HCT116 (cell line): ENCODE results near the gene STMP1.

Source experiments
- CTCF ChIP-seq, 3 experiments: fragments of 200-600 bp in 1 of 3; sonication (generic) in 1 of 3; IDR thresholded peaks in 2 of 3; conservative IDR thresholded peaks in 1 of 3; 2 replicates each; pipeline ENCODE4 v1.5.1; 2012 to 2017; ENCODE audit warnings: low read depth in 2 of 3, low read length in 2 of 3, antibody characterized with exemption in 1 of 3, borderline replicate concordance in 1 of 3, control low read depth in 1 of 3, mild to moderate bottlenecking in 1 of 3, mixed read lengths in 1 of 3, mixed run types in 1 of 3, moderate library complexity in 1 of 3; ENCODE audit not compliant: insufficient read depth in 1 of 3
- ELF1 ChIP-seq: IDR thresholded peaks from 2 replicates; pipeline ENCODE4 v1.6.1; 2012; ENCODE audit warnings: low read depth, borderline replicate concordance
- EZH2 ChIP-seq: fragments of 200-600 bp; sonication (generic); IDR thresholded peaks from 2 replicates; pipeline ENCODE4 v1.6.1; 2017; ENCODE audit warnings: antibody characterized with exemption, mixed run types
- FOSL1 ChIP-seq: IDR thresholded peaks from 2 replicates; pipeline ENCODE4 v1.6.1; 2012; ENCODE audit warnings: low read depth
- MAX ChIP-seq: IDR thresholded peaks from 2 replicates; pipeline ENCODE4 v1.6.1; 2012
- POLR2A ChIP-seq: IDR thresholded peaks from 2 replicates; pipeline ENCODE4 v1.7.0; 2011; ENCODE audit warnings: borderline replicate concordance; ENCODE audit not compliant: insufficient read depth, insufficient read length; ENCODE audit errors: extremely low read depth
- POLR2AphosphoS5 ChIP-seq: IDR thresholded peaks from 2 replicates; pipeline ENCODE4 v1.6.1; 2011; ENCODE audit warnings: mild to moderate bottlenecking, low read depth, low read length, moderate library complexity
- RAD21 ChIP-seq: IDR thresholded peaks from 2 replicates; pipeline ENCODE4 v1.6.1; 2012; ENCODE audit warnings: low read depth, mild to moderate bottlenecking
- REST ChIP-seq: IDR thresholded peaks from 2 replicates; pipeline ENCODE4 v1.6.1; 2012; ENCODE audit warnings: low read depth
- SIN3A ChIP-seq: IDR thresholded peaks from 2 replicates; pipeline ENCODE4 v1.6.1; 2012; ENCODE audit warnings: low read depth
- SP1 ChIP-seq: IDR thresholded peaks from 2 replicates; pipeline ENCODE4 v1.6.1; 2012; ENCODE audit warnings: low read depth
- YY1 ChIP-seq: IDR thresholded peaks from 2 replicates; pipeline ENCODE4 v1.6.1; 2011; ENCODE audit warnings: low read length, low read depth, moderate library complexity, mild to moderate bottlenecking; ENCODE audit not compliant: insufficient replicate concordance; ENCODE audit errors: extremely low read depth
- ZBTB33 ChIP-seq: IDR thresholded peaks from 2 replicates; pipeline ENCODE4 v1.6.1; 2011; ENCODE audit warnings: mild to moderate bottlenecking, low read length, moderate library complexity; ENCODE audit not compliant: insufficient replicate concordance; ENCODE audit errors: extremely low read depth
- ZNF274 ChIP-seq: fragments of 200-500 bp; sonication (Bioruptor generic); IDR thresholded peaks from 2 replicates; pipeline ENCODE4 v1.6.1; 2014; ENCODE audit warnings: mild to moderate bottlenecking, low read depth, low read length, inconsistent platforms

DNA sequence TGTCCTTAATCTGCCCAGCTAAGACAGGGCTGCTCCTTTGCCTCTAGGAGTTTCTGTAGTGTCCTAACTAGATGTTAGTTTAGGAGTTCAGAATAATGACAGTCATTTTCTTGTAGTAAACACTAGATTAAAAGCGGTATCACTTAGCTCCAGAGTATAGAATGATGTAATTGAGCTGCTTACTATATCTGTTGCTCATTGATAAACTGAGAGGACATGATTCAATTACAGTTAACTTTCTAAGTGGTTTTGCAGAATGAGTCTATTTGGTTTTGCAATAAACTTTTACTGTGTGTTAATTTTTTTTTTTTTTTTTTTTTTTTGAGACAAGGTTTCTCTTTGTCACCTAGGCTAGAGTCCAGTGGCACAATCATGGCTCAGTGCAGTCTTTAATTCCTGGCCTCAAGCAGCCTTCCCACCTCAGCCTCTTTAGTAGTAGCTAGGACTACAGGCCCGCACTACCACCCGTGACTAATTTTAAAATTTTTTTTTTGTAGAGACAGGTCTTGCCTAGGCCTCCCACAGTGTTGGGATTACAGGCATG, 1.8 kb downstream of the STMP1 start:
- TF ChIP-seq POLR2AphosphoS5 = no peak
- no peak for TF ChIP-seq SIN3A
- no peak for TF ChIP-seq MAX
- TF ChIP-seq EZH2 = no peak
- TF ChIP-seq CTCF (IDR thresholded peaks at IDR 0.05 in 2 of 3, conservative IDR thresholded peaks at IDR 0.05 in 1 of 3; ENCODE audit: borderline replicate concordance in 1 of 3, insufficient read depth in 1 of 3, low read depth in 2 of 3, low read length in 2 of 3) = no peak
- no peak for TF ChIP-seq POLR2A
- TF ChIP-seq FOSL1 = no peak
- TF ChIP-seq SP1 = no peak
- no peak for TF ChIP-seq RAD21
- no peak for TF ChIP-seq REST
- TF ChIP-seq ZNF274 = no peak
- no peak for TF ChIP-seq ZBTB33
- no peak for TF ChIP-seq ELF1
- TF ChIP-seq YY1 = no peak
